Uterus (tissue), 2 donors: ENCODE results near the gene WDR46.

ENCODE experiments used
- POLR2A ChIP-seq, 2 donors: fragments of 450-650 bp; IDR thresholded peaks; one replicate each; pipeline ENCODE4 v1.6.1; 2016; ENCODE audit warnings: antibody characterized with exemption in 2 of 2, mild to moderate bottlenecking in 1 of 2, moderate library complexity in 1 of 2
- TF ChIP-seq, protein P1 (sequence below), 4 experiments: fragments of 200-600 bp in 2 of 4; fragments of 450-650 bp in 2 of 4; sonication (generic) in 2 of 4; IDR thresholded peaks; one replicate each; pipeline ENCODE4 v1.5.1; 2016 to 2019; ENCODE audit warnings: antibody characterized with exemption in 4 of 4, mild to moderate bottlenecking in 2 of 4, moderate library complexity in 1 of 4

DNA sequence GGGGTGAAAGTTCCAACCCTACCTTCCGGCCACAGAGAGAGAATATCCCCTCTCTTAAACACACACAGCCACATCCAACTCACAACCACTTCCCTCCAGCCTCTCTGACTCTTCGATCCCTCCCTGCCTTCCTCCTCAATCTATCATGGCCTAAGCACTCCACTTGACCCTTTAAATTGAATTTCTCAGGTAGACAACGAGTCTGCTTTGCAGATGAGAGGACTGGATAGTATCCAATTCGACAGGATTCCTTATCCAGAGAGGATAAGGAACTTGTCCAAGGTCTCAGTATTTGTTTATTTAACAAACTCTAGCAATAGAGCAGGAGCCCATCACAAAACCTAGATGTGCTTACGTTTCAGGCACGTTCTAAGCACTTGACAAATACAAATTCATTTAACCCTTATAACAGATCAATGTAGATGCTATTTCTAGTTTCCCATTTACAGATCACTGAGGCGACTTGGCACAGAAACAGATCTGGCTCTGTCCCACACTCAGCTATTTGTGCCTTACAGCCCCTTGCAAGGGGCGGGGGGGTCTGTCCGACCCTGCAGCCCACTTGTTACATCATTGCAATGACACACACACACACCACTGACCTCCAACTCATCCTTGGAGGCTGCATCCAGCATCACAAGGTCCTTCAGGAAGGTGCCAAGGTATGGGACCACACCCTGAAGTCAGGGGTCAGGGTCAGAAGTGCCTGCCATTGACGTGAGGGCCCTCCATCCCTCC, 5.2 kb upstream of the WDR46 start:
- TF ChIP-seq, protein P1, sequence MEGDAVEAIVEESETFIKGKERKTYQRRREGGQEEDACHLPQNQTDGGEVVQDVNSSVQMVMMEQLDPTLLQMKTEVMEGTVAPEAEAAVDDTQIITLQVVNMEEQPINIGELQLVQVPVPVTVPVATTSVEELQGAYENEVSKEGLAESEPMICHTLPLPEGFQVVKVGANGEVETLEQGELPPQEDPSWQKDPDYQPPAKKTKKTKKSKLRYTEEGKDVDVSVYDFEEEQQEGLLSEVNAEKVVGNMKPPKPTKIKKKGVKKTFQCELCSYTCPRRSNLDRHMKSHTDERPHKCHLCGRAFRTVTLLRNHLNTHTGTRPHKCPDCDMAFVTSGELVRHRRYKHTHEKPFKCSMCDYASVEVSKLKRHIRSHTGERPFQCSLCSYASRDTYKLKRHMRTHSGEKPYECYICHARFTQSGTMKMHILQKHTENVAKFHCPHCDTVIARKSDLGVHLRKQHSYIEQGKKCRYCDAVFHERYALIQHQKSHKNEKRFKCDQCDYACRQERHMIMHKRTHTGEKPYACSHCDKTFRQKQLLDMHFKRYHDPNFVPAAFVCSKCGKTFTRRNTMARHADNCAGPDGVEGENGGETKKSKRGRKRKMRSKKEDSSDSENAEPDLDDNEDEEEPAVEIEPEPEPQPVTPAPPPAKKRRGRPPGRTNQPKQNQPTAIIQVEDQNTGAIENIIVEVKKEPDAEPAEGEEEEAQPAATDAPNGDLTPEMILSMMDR (IDR thresholded peaks at IDR 0.05): no peak
- TF ChIP-seq POLR2A (IDR thresholded peaks at IDR 0.05): no peak
